ENCODE measurements around the gene ARID5B.

The ARID5B gene

GRCh38 chr10:62072901-62073300 is 171.4 kb downstream of the ARID5B start:
- no peak overlapping the region for H3K4me3 ChIP-seq (ENCODE audit: low read length)
- TF ChIP-seq, protein P1, sequence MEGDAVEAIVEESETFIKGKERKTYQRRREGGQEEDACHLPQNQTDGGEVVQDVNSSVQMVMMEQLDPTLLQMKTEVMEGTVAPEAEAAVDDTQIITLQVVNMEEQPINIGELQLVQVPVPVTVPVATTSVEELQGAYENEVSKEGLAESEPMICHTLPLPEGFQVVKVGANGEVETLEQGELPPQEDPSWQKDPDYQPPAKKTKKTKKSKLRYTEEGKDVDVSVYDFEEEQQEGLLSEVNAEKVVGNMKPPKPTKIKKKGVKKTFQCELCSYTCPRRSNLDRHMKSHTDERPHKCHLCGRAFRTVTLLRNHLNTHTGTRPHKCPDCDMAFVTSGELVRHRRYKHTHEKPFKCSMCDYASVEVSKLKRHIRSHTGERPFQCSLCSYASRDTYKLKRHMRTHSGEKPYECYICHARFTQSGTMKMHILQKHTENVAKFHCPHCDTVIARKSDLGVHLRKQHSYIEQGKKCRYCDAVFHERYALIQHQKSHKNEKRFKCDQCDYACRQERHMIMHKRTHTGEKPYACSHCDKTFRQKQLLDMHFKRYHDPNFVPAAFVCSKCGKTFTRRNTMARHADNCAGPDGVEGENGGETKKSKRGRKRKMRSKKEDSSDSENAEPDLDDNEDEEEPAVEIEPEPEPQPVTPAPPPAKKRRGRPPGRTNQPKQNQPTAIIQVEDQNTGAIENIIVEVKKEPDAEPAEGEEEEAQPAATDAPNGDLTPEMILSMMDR (conservative IDR thresholded peaks at IDR 0.05; ENCODE audit: low read length) = no peak
- DNase-seq (ENCODE audit: low read depth) = peak; percentile 68

DNA sequence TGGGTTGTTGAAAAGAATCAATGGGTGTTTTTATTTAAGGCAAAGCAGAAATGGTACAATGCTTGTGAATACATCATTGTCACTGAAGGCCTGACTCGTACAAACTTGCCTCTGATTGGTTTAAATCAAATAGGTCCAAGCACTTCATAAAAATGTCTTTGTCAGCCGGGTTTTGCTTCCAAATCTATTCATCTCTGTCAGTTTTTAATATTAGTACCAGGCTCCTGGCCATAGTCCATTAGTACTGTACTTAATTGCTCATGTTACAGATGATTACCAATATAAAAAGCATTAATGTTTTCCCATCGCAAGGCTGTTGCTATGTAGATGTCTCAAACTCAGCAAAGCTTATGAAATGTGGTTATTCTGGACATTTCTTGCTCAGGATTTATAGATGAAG is 171.9 kb downstream of the ARID5B start:
- peak; percentile 48 for DNase-seq (ENCODE audit: low read depth)
- H3K4me3 ChIP-seq (ENCODE audit: low read length) = no peak overlapping the region
- TF ChIP-seq, protein P1 (conservative IDR thresholded peaks at IDR 0.05; ENCODE audit: low read length) = no peak

DNA sequence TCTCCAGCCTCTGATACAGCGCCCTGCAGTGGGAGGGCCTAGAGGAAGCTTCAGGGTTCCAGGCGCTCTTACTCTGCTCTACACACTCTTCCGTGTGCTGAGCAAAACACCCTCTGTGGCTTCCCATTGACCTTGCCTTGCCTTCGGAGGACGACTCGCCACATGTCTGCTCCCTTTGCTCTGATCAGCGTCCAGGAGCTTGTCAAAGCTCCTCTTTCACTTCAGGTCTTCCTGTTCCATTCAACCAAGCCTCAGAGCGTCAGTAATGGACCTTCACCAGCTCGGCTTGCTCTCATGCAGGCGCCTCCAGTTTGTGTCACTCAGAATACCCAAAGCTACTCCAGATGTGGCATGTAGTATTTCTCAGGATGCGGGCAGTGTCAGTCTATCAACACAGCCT is 173.9 kb downstream of the ARID5B start:
- TF ChIP-seq, protein P1 (conservative IDR thresholded peaks at IDR 0.05; ENCODE audit: low read length) = no peak
- no peak overlapping the region for H3K4me3 ChIP-seq (ENCODE audit: low read length)
- DNase-seq (ENCODE audit: low read depth) = peak; percentile 42

GRCh38 chr10:62075912-62076311 is 174.4 kb downstream of the ARID5B start:
- no peak for DNase-seq (ENCODE audit: low read depth)
- TF ChIP-seq, protein P1 (conservative IDR thresholded peaks at IDR 0.05; ENCODE audit: low read length) = no peak
- H3K4me3 ChIP-seq (ENCODE audit: low read length) = no peak overlapping the region

GRCh38 chr10:62076891-62077290 is 175.4 kb downstream of the ARID5B start:
- H3K4me3 ChIP-seq (ENCODE audit: low read length) = no peak overlapping the region
- TF ChIP-seq, protein P1 (conservative IDR thresholded peaks at IDR 0.05; ENCODE audit: low read length) = no peak
- DNase-seq (ENCODE audit: low read depth) = peak; percentile 73

GRCh38 chr10:62077330-62078015 is 176.0 kb downstream of the ARID5B start:
- DNase-seq (ENCODE audit: low read depth) = no peak

More at GRCh38 chr10:62077330-62078015, 176.0 kb downstream of the ARID5B start:
- TF ChIP-seq, protein P1 (conservative IDR thresholded peaks at IDR 0.05; ENCODE audit: low read length) = no peak
- H3K4me3 ChIP-seq (ENCODE audit: low read length) = no peak overlapping the region
